AG04449 (cell line): ENCODE results near the gene PAX8.

Experiments used
- CTCF ChIA-PET: fragments of 350-600 bp; formaldehyde crosslinking; extraction: SDS; loops from one replicate; lab custom pipeline; 2021; ENCODE audit warnings: antibody characterized with exemption; lab: Yijun Ruan, JAX
- POLR2A ChIA-PET: fragments of 400-600, 350-600 bp; formaldehyde crosslinking; extraction: SDS; loops from one replicate; lab custom pipeline; 2020; ENCODE audit warnings: antibody characterized with exemption, inconsistent platforms; lab: Yijun Ruan, JAX
- DNase-seq: peaks from one replicate; pipeline ENCODE4 v3.0.0-alpha.2; 2010; ENCODE audit warnings: low read depth, low spot score
- H3K4me3 ChIP-seq: 2 replicates; pipeline ENCODE4 v1.5.1; 2011; ENCODE audit warnings: low read depth, mild to moderate bottlenecking, control low read depth, low read length
- CTCF ChIP-seq: IDR thresholded peaks from one replicate; pipeline ENCODE4 v1.5.1; 2011; ENCODE audit warnings: mild to moderate bottlenecking, moderate library complexity, low read length, control low read depth, inconsistent platforms; ENCODE audit not compliant: insufficient read depth; ENCODE audit errors: missing control alignments

Gene PAX8

DNA sequence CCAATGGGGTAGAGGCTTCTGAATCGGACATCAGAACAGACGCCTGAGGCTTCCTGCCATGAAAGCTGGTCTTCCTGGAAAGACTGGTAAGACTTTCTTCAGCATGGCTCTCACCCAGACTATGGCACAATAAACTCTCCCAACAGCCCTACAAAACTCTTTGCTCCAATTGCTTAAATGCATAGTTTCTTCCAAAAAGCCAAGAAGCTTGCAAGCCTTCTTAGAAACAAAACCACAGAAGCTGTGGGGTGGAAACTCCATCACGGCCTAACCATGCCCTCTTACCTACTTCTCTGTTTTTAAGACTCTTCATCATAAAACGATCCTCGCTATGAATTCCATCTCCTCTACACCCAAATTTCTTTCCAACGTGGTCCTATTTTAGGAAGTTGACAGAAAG lies 48.2 kb downstream of the PAX8 start:
- ChIA-PET POLR2A (no interaction called here), CTCF (interaction anchor here (0.7 to 3.3 kb wide), 10 partner anchors 9 to 160 kb away, joined by 3 to 16 read pairs (median 8); no protein-coding TSS in a partner anchor)
- H3K4me3 ChIP-seq: no peak overlapping the region
- no peak for TF ChIP-seq CTCF
- DNase-seq: no peak

DNA sequence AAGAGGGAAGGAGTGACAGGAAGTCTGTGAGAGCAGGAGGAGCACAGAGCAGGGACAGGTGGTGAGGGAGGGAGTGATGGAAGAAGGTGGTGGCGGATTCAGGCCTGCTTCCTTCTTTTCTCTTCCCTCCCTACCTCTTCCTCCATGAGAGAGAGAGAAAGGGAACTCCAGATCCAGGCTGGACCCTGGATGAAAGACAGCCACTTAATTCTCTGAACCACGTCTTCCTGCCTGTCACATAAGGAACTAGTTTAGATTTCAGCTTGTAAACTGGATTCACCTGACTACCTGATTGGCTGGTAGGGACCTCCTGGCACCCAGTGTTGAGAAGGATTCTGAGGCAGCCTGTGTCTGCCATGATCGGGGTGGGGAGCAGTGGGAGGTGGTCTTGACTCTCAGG lies 48.9 kb downstream of the PAX8 start:
- TF ChIP-seq CTCF: no peak
- DNase-seq: no peak
- POLR2A ChIA-PET: no interaction called here
- H3K4me3 ChIP-seq: no peak overlapping the region
- CTCF ChIA-PET: interaction anchor here (1.0 to 3.3 kb wide), 10 partner anchors 9 to 160 kb away, joined by 3 to 14 read pairs (median 6); no protein-coding TSS in a partner anchor

- DNase-seq: no peak
Observed at GRCh38 chr2:113228991-113229716, 49.6 kb downstream of the PAX8 start.

GRCh38 chr2:113228351-113228750 lies 50.4 kb downstream of the PAX8 start:
- ChIA-PET CTCF (interaction anchor here (1.3 to 2.9 kb wide), 2 partner anchors 24 to 142 kb away, joined by 4 to 12 read pairs; no protein-coding TSS in a partner anchor), POLR2A (no interaction called here)
- no peak for DNase-seq
- no peak overlapping the region for H3K4me3 ChIP-seq
- no peak for TF ChIP-seq CTCF

More at GRCh38 chr2:113228991-113229716, 49.6 kb downstream of the PAX8 start:
- ChIA-PET CTCF (interaction anchor here (1.0 to 3.3 kb wide), 9 partner anchors 8 to 161 kb away, joined by 3 to 14 read pairs (median 4); no protein-coding TSS in a partner anchor), POLR2A (no interaction called here)
- no peak overlapping the region for H3K4me3 ChIP-seq
- no peak for TF ChIP-seq CTCF

DNA sequence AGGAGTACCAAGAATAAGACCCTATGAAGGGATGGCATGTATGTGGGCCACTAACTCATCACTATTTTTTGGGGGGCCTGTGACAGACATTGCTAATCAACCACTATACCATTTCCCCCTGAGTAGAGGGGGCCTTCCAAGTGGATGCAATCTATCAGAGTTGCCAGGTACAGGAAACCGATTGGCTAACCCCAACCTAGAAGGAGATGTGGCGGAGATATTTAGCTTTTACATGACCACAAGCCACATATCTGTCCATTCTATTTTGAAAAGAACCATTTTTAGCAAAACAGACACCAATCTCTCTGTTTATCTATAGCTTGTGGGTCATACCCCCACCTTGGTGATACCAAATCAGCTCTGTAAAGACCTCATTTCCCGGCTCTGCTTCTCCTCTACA lies 51.0 kb downstream of the PAX8 start:
- no peak for DNase-seq
- TF ChIP-seq CTCF: no peak
- no peak overlapping the region for H3K4me3 ChIP-seq
- CTCF ChIA-PET: interaction anchor here (1.2 to 2.9 kb wide), 3 partner anchors 11 to 142 kb away, joined by 3 to 12 read pairs (median 4); no protein-coding TSS in a partner anchor
- POLR2A ChIA-PET: no interaction called here

DNA sequence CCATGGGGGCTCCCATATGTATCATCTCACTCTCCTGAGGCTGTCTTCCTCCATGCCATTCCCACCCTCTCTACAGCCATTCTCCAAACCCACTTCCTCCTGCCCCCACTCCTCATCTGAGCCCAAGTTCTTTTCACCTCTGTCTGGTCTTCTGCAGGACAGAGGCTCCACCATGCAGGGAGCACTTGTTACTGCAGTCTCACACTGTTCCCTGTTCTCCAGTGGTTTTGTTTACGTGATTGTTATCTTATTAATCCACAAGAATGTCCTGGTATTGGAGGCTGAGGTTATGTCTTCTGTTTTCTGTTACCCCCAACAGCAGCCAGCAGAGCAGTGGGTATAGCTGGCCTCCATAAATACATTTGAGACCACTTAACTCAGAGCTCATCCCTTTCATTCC lies 51.4 kb downstream of the PAX8 start:
- H3K4me3 ChIP-seq: no peak overlapping the region
- ChIA-PET POLR2A (no interaction called here), CTCF (interaction anchor here (1.2 to 2.9 kb wide), 3 partner anchors 11 to 143 kb away, joined by 3 to 12 read pairs (median 4); no protein-coding TSS in a partner anchor)
- no peak for DNase-seq
- TF ChIP-seq CTCF: no peak
